ENCODE data around the gene TMEM151A.
"Not testable (repeated sequence)": the region's sequence is repeated elsewhere in the genome, so short reads cannot be mapped to it uniquely, and the experiment has no call there.

The TMEM151A gene

GRCh38 chr11:66267379-66268243, 24.1 kb upstream of the TMEM151A start:
- DNase-seq = peak; percentile 88

- DNase-seq = peak; percentile 100
Measured at GRCh38 chr11:66268244-66268951, 23.3 kb upstream of the TMEM151A start, which contains the start of gene RAB1B. Gene RAB1B (plus strand): TSS chr11:66268639. CDS start chr11:66268680, 41 bp downstream.

- DNase-seq = peak; percentile 29
Measured at GRCh38 chr11:66268952-66269905, 22.5 kb upstream of the TMEM151A start.

- no peak for DNase-seq
Measured at GRCh38 chr11:66271816-66272215, 19.9 kb upstream of the TMEM151A start.

GRCh38 chr11:66272596-66272995, 19.1 kb upstream of the TMEM151A start:
- DNase-seq = no peak

- DNase-seq = no peak
Measured at GRCh38 chr11:66274219-66274618, 17.5 kb upstream of the TMEM151A start.

- DNase-seq = no peak
Measured at GRCh38 chr11:66275396-66275795, 16.3 kb upstream of the TMEM151A start.

- DNase-seq = no peak
Measured at GRCh38 chr11:66275984-66276612, 15.6 kb upstream of the TMEM151A start.

- DNase-seq = not testable (repeated sequence)
Measured at GRCh38 chr11:66276619-66277018, 15.1 kb upstream of the TMEM151A start.

GRCh38 chr11:66277064-66277463, 14.6 kb upstream of the TMEM151A start:
- DNase-seq = not testable (repeated sequence)

- DNase-seq = peak; percentile 67
Measured at GRCh38 chr11:66277471-66278362, 14.0 kb upstream of the TMEM151A start, which contains the start of gene CNIH2. Gene CNIH2 (plus strand): TSS chr11:66278175. CDS start chr11:66278457, 282 bp downstream.

GRCh38 chr11:66278363-66279091, 13.2 kb upstream of the TMEM151A start:
- peak; percentile 14 for DNase-seq

- DNase-seq = no peak
Measured at GRCh38 chr11:66279092-66279734, 12.5 kb upstream of the TMEM151A start.

- DNase-seq = no peak
Measured at GRCh38 chr11:66280428-66280827, 11.3 kb upstream of the TMEM151A start.

- DNase-seq = no peak
Measured at GRCh38 chr11:66281001-66281400, 10.7 kb upstream of the TMEM151A start.

- no peak for DNase-seq
Measured at GRCh38 chr11:66281776-66282467, 9.8 kb upstream of the TMEM151A start.

GRCh38 chr11:66282468-66283455, 8.9 kb upstream of the TMEM151A start:
- DNase-seq = peak; percentile 100

Data from CD4-positive, alpha-beta T cell treated with Interleukin-6 for 4 hours (primary cell).